Measurements from ENCODE around the gene SDE2. TPM values are rescaled to one million over a fixed set of nuclear protein-coding genes. Genes with fewer than 3 reads are reported as not detected.

The SDE2 gene
- total and polyA plus RNA-seq, 2 donors (not counting 1 experiment from before 2014, with no cell fraction given): 10.0 to 26.0 TPM

DNA sequence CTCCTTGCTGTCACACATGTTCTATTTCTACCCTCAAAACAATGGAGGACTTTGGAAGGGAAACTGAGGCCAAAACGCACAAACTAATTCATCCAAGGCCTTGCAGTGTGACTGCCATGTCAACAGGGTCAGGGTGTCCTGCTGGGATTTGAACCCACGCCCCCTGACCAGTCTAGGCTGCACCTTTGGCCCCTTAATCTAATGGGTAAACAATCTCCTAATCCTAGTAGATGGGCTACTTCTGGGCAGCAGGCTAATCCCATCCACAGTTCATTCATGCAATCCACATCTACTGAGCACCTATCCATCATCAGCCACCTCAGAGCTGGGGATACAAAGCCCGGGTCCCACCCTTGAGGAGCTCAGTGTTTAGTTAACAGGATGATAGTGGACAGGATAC, 41.1 kb downstream of the SDE2 start:
- Histone ChIP-seq H3K27me3 (replicated peaks in 1 of 4; ENCODE audit: control extremely low read depth in 1 of 4, control insufficient read depth in 3 of 4, insufficient read depth in 4 of 4, low read length in 3 of 4) (peaks cover 0 to 14% (median 2%) of the 10 kb centered on the region in 4 experiments), H3K79me2 (ENCODE audit: control insufficient read depth, insufficient read depth, low read length) (no peaks in the 10 kb centered on the region), H2AFZ (ENCODE audit: insufficient read depth, low read depth, low read length, poor library complexity, severe bottlenecking) (no peak overlapping the region), H4K20me1 (ENCODE audit: control insufficient read depth, insufficient read depth, low read length, poor library complexity, severe bottlenecking) (no peaks in the 10 kb centered on the region), H3K4me2 (replicated peaks; ENCODE audit: low read depth, low read length, poor library complexity, severe bottlenecking) (no peak overlapping the region), H3K27ac (ENCODE audit: low read length in 2 of 2) (no peak overlapping the region), H3K9me3 (ENCODE audit: control extremely low read depth in 1 of 3, control insufficient read depth in 2 of 3, insufficient read depth in 1 of 3, low read length in 2 of 3) (no peaks in the 10 kb centered on the region), H3K4me1 (ENCODE audit: control insufficient read depth in 2 of 2, insufficient read depth in 2 of 2, low read length in 2 of 2) (peaks cover 0 to 5% of the 10 kb centered on the region in 2 donors), H3K36me3 (replicated peaks in 1 of 2; ENCODE audit: control extremely low read depth in 1 of 2, control insufficient read depth in 1 of 2, extremely low read depth in 1 of 2, insufficient read depth in 2 of 2, low read length in 1 of 2) (no peaks in the 10 kb centered on the region), H3K4me3 (ENCODE audit: control extremely low read depth in 1 of 5, extremely low read depth in 1 of 5, insufficient read depth in 1 of 5, low read depth in 2 of 5, low read length in 4 of 5) (no peak overlapping the region), H3K9ac (ENCODE audit: low read length) (no peak overlapping the region)
- ATAC-seq (ENCODE audit: low read depth) (no peak), DNase-seq (no peak)
- Mint-ChIP-seq H3K4me1 (peaks cover 2% of the 10 kb centered on the region), H3K4me3 (no peak overlapping the region), H3K27ac (no peak overlapping the region), H3K27me3 (peaks cover 13% of the 10 kb centered on the region), H3K9me3 (ENCODE audit: insufficient read depth) (no peaks in the 10 kb centered on the region)
- POLR2A ChIA-PET: no interaction called here
- CTCF ChIA-PET: interaction anchor here (1.1 kb wide), 1 partner anchor 180 kb away, joined by 4 read pairs; the partner anchor contains the start of gene SRP9
- TF ChIP-seq EZH2 (IDR thresholded peaks at IDR 0.05; ENCODE audit: borderline replicate concordance, insufficient read depth, low read depth, low read length, poor library complexity, severe bottlenecking): no peak
- WGBS (ENCODE audit: insufficient coverage): 100% methylated on average over 2 of the region's 3 CpGs
- intact Hi-C loops (cut with micrococcal nuclease): no loop called here

DNA sequence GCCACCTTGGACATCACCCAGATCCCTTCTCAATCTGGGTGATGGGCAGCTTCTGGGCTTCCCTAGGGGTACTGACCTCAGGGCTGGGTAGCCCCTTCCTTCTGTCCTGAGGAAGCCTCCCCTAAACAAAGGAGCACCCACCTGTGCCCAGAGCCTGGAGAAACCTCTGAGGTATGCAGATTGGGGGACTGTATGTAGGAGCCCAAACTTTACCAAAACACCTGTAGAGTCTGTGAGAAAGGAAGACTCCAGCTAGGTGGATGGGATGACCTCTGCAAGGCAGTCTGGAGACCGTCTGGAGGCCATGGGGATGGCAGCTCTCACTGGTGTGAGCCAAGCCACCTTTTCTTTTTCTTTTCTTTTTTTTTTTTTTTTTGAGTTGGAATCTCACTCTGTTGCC, 44.4 kb downstream of the SDE2 start:
- no peaks in the 10 kb centered on the region for H3K4me1 Mint-ChIP-seq
- no peak for ATAC-seq (ENCODE audit: low read depth)
- TF ChIP-seq, protein P1, sequence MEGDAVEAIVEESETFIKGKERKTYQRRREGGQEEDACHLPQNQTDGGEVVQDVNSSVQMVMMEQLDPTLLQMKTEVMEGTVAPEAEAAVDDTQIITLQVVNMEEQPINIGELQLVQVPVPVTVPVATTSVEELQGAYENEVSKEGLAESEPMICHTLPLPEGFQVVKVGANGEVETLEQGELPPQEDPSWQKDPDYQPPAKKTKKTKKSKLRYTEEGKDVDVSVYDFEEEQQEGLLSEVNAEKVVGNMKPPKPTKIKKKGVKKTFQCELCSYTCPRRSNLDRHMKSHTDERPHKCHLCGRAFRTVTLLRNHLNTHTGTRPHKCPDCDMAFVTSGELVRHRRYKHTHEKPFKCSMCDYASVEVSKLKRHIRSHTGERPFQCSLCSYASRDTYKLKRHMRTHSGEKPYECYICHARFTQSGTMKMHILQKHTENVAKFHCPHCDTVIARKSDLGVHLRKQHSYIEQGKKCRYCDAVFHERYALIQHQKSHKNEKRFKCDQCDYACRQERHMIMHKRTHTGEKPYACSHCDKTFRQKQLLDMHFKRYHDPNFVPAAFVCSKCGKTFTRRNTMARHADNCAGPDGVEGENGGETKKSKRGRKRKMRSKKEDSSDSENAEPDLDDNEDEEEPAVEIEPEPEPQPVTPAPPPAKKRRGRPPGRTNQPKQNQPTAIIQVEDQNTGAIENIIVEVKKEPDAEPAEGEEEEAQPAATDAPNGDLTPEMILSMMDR (IDR thresholded peaks at IDR 0.05): no peak
- no peak for TF ChIP-seq EZH2 (IDR thresholded peaks at IDR 0.05; ENCODE audit: borderline replicate concordance, insufficient read depth, low read depth, low read length, poor library complexity, severe bottlenecking)
- H3K4me2 ChIP-seq (replicated peaks; ENCODE audit: low read depth, low read length, poor library complexity, severe bottlenecking): no peak overlapping the region
- no peaks in the 10 kb centered on the region for H4K20me1 ChIP-seq (ENCODE audit: control insufficient read depth, insufficient read depth, low read length, poor library complexity, severe bottlenecking)
- DNase-seq: no peak
- no peak overlapping the region for H3K4me3 ChIP-seq (ENCODE audit: control extremely low read depth in 1 of 5, extremely low read depth in 1 of 5, insufficient read depth in 1 of 5, low read depth in 2 of 5, low read length in 4 of 5)
- no CpG with 5 or more reads among the region's 1 CpG for WGBS (ENCODE audit: insufficient coverage)
- H3K9ac ChIP-seq (ENCODE audit: low read length): no peak overlapping the region
- POLR2A ChIA-PET: no interaction called here
- no peaks in the 10 kb centered on the region for H3K36me3 ChIP-seq (replicated peaks in 1 of 2; ENCODE audit: control extremely low read depth in 1 of 2, control insufficient read depth in 1 of 2, extremely low read depth in 1 of 2, insufficient read depth in 2 of 2, low read length in 1 of 2)
- intact Hi-C loops (cut with micrococcal nuclease): no loop called here
- no peak overlapping the region for H3K27ac ChIP-seq (ENCODE audit: low read length in 2 of 2)
- no peaks in the 10 kb centered on the region for H3K9me3 ChIP-seq (ENCODE audit: control extremely low read depth in 1 of 3, control insufficient read depth in 2 of 3, insufficient read depth in 1 of 3, low read length in 2 of 3)
- no peak overlapping the region for H2AFZ ChIP-seq (ENCODE audit: insufficient read depth, low read depth, low read length, poor library complexity, severe bottlenecking)
- CTCF ChIA-PET: no interaction called here
- peaks cover 32% of the 10 kb centered on the region for H3K27me3 Mint-ChIP-seq
- H3K27ac Mint-ChIP-seq: no peak overlapping the region
- no peaks in the 10 kb centered on the region for H3K9me3 Mint-ChIP-seq (ENCODE audit: insufficient read depth)
- H3K27me3 ChIP-seq (replicated peaks in 1 of 4; ENCODE audit: control extremely low read depth in 1 of 4, control insufficient read depth in 3 of 4, insufficient read depth in 4 of 4, low read length in 3 of 4): peaks cover 0 to 21% (median 6%) of the 10 kb centered on the region in 4 experiments
- H3K4me3 Mint-ChIP-seq: no peak overlapping the region
- no peaks in the 10 kb centered on the region for H3K4me1 ChIP-seq (ENCODE audit: control insufficient read depth in 2 of 2, insufficient read depth in 2 of 2, low read length in 2 of 2)
- H3K79me2 ChIP-seq (ENCODE audit: control insufficient read depth, insufficient read depth, low read length): no peaks in the 10 kb centered on the region

Measured in B cell (primary cell).